A673 (cell line): ENCODE measurements around the gene TFDP1. TPM values are rescaled to one million over a fixed set of nuclear protein-coding genes. Genes with fewer than 3 reads are reported as not detected.

Experiments
- BruUV-seq: library from RNA; stranded (reverse); fragments of 400-500 nt; replicated peaks from 2 replicates; lab custom pipeline; 2021; lab: Mats Ljungman, UMichigan
- CTCF ChIA-PET: fragments of 300-600 bp; sonication (Branson Sonifier 250); formaldehyde crosslinking; loops from one replicate; lab custom pipeline; 2022; ENCODE audit warnings: antibody characterized with exemption; lab: Charles Lee
- POLR2A ChIA-PET: fragments of 300-600 bp; sonication (Branson Sonifier 250); formaldehyde crosslinking; loops from one replicate; lab custom pipeline; 2022; ENCODE audit warnings: antibody characterized with exemption; ENCODE audit not compliant: low non-redundant PET; lab: Charles Lee
- DNase-seq: peaks from one replicate; pipeline ENCODE4 v3.0.0-alpha.2; 2015; ENCODE audit warnings: low spot score
- H3K27ac ChIP-seq: fragments of 200-600 bp; sonication (generic); 2 replicates; pipeline ENCODE4 v1.5.1; 2016; ENCODE audit warnings: mixed run types, low read depth, mild to moderate bottlenecking, mixed read lengths, antibody characterized with exemption, low read length; ENCODE audit not compliant: poor library complexity, severe bottlenecking
- H3K27me3 ChIP-seq: fragments of 200-600 bp; sonication (generic); replicated peaks from 2 replicates; pipeline ENCODE4 v1.6.1; 2017; ENCODE audit warnings: mixed run types, low read depth, mild to moderate bottlenecking, mixed read lengths, antibody characterized with exemption, low read length; ENCODE audit not compliant: insufficient read depth, poor library complexity
- H3K36me3 ChIP-seq: fragments of 200-600 bp; sonication (generic); 2 replicates; pipeline ENCODE4 v1.6.1; 2016; ENCODE audit warnings: mixed run types, mild to moderate bottlenecking, mixed read lengths, antibody characterized with exemption, low read length; ENCODE audit not compliant: insufficient read depth, poor library complexity, severe bottlenecking
- H3K4me1 ChIP-seq: fragments of 200-600 bp; sonication (generic); 2 replicates; pipeline ENCODE4 v1.6.1; 2017; ENCODE audit warnings: mixed run types, mild to moderate bottlenecking, mixed read lengths, antibody characterized with exemption, low read length; ENCODE audit not compliant: insufficient read depth, poor library complexity, severe bottlenecking
- H3K4me3 ChIP-seq: fragments of 200-600 bp; sonication (generic); 2 replicates; pipeline ENCODE4 v1.5.1; 2016; ENCODE audit warnings: low read depth, mixed run types, mild to moderate bottlenecking, mixed read lengths, low read length; ENCODE audit not compliant: poor library complexity, severe bottlenecking
- H3K9me3 ChIP-seq: fragments of 200-600 bp; sonication (generic); 2 replicates; pipeline ENCODE4 v1.6.1; 2016; ENCODE audit warnings: mixed run types, low read depth, mild to moderate bottlenecking, mixed read lengths, antibody characterized with exemption, low read length; ENCODE audit not compliant: poor library complexity, severe bottlenecking
- EZH2 ChIP-seq: fragments of 200-600 bp; sonication (generic); IDR thresholded peaks from 2 replicates; pipeline ENCODE4 v1.6.1; 2017; ENCODE audit warnings: borderline replicate concordance, low read depth, mild to moderate bottlenecking, mixed read lengths, antibody characterized with exemption, low read length; ENCODE audit not compliant: poor library complexity, severe bottlenecking
- intact Hi-C: fragments of 100-400 bp; cut with micrococcal nuclease; formaldehyde crosslinking; loops from one replicate; pipeline ENCODE4 v1.10.0; 2022; ENCODE audit not compliant: unreplicated experiment
- total RNA-seq: library from RNA; stranded (reverse); gene quantifications from 2 replicates; pipeline ENCODE4 v1.2.3, GENCODE V29; 2021
- TF ChIP-seq, protein P1 (sequence below): fragments of 300-800, 200-600 bp; sonication (generic); conservative IDR thresholded peaks from 2 replicates; pipeline ENCODE4 v1.5.1; 2017; ENCODE audit warnings: low read depth, mild to moderate bottlenecking, antibody characterized with exemption, low read length, moderate library complexity, mixed read lengths

Gene TFDP1
- total RNA-seq, 1 experiment from 2014 or later = 153 TPM

DNA sequence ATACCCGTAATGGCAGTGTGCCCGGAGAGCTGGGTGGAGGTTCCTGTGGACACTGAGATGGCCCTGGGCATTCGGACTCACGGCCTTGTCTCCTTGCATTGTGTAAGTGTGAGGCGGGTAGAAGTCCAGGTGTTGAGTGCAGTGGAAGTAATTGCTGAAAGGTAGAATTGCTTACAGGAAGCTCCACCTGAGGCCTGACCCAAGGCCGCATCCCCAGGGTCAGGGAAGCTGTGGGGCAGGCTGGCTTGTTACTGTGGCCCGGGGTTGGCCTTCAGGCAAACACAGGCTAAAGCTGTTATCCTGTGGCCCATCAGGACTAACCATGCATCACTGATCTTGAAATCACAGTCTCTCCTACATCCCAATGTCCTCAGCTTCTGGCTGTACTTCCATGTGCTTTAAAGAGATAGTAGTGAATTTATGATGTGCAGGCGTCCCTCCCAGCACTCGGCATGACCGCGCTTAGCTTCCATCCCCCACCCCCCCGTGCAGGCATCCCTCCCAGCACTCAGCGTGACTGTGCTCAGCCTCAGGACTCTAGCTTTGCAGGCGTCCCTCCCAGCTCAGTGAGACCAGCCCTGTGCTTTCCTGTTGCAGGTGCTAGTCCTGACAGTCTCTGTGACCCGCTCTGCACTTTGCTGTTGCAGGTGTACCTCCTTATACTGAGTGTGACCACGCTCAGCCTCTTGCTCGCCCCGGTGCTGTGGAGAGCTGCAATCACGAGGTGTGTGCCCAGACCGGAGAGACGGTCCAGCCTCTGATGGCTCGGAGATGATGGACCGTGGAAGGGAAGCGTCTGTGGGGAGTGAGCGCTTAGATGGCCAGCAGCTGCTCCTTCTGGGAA is 35.6 kb upstream of the TFDP1 start:
- Histone ChIP-seq H3K4me3 (no peak overlapping the region), H3K9me3 (no peaks in the 10 kb centered on the region), H3K4me1 (peaks cover 6% of the 10 kb centered on the region), H3K27ac (no peak overlapping the region), H3K27me3 (no peaks in the 10 kb centered on the region), H3K36me3 (peaks cover 6% of the 10 kb centered on the region)
- intact Hi-C loops = no loop called here
- no peak for DNase-seq
- no TSS peak for BruUV-seq
- no peak for TF ChIP-seq EZH2
- TF ChIP-seq, protein P1, sequence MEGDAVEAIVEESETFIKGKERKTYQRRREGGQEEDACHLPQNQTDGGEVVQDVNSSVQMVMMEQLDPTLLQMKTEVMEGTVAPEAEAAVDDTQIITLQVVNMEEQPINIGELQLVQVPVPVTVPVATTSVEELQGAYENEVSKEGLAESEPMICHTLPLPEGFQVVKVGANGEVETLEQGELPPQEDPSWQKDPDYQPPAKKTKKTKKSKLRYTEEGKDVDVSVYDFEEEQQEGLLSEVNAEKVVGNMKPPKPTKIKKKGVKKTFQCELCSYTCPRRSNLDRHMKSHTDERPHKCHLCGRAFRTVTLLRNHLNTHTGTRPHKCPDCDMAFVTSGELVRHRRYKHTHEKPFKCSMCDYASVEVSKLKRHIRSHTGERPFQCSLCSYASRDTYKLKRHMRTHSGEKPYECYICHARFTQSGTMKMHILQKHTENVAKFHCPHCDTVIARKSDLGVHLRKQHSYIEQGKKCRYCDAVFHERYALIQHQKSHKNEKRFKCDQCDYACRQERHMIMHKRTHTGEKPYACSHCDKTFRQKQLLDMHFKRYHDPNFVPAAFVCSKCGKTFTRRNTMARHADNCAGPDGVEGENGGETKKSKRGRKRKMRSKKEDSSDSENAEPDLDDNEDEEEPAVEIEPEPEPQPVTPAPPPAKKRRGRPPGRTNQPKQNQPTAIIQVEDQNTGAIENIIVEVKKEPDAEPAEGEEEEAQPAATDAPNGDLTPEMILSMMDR = no peak
- ChIA-PET CTCF (no interaction called here), POLR2A (interaction anchor here (0.6 kb wide), 1 partner anchor 754 kb away, joined by 5 read pairs; no protein-coding TSS in a partner anchor)

DNA sequence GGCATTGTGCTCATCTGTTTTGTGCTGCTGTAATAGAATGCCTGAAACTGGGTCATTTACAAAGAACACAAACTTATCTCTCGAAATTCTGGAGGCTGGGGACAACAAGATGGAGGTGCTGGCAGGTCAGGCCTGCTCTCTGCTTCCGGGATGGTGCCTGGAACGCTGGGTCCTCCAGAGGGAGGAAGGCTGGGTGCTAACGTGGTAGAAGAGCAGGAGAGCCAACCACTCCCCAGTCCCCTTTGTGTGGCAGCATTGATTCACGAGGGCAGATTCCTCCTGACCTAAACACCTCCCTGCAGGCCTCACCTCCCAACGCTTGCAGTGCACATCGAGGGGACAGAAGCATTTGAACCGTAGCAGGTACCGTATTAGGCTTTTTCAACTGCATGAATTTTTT is 34.1 kb upstream of the TFDP1 start:
- no TSS peak for BruUV-seq
- no peak overlapping the region for H3K27ac ChIP-seq
- no peaks in the 10 kb centered on the region for H3K4me1 ChIP-seq
- DNase-seq = no peak
- TF ChIP-seq EZH2 = no peak
- TF ChIP-seq, protein P1 = no peak
- H3K9me3 ChIP-seq = no peaks in the 10 kb centered on the region
- ChIA-PET CTCF (no interaction called here), POLR2A (no interaction called here)
- H3K36me3 ChIP-seq = peaks cover 6% of the 10 kb centered on the region
- H3K4me3 ChIP-seq = no peak overlapping the region
- H3K27me3 ChIP-seq = no peaks in the 10 kb centered on the region
- intact Hi-C loops = no loop called here

DNA sequence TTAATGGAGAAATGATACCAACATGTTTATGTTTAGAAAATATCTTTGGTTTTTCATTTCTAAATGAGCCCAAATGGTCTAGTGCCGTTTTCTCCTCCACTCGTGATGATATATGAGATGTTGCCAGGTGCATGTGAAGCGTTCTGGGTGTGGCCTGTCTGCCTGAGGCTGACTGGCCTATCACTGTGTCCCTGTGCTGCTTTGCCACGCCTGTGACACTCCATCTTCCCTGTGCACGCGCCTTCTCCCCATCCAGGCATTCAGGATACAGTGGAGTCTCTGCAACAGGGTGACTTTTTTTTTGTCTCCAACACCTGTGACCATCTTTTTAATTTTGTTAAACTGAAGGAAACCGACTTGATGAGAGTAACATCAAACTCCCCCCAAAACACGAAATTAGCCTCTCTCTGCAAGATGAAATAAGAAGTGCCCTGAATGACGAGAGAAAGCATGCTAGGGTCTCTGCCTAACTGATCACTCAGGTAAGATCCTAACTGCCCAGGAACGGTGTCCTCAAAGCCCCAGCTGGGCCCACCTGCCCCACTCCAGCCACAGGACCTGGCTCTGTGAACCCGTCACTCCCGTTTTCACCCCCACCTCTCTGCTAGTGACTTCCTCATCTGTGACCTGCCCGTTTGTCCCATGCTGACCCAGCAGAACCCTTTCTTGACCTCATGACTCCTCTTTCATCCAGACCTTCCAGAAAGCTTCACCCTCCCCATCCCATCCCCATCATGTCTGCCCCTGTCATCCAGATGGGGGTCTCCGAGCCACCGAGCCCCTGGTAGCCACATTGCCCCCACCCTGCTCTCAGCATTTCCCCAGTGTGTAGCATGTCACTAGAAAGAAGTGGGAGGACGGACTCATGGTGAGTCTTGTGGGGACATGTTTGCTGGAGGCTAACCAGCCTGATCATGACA is 33.2 kb upstream of the TFDP1 start:
- intact Hi-C loops = no loop called here

More for the DNA sequence above, 33.2 kb upstream of the TFDP1 start:
- no peak for DNase-seq
- Histone ChIP-seq H3K9me3 (no peaks in the 10 kb centered on the region), H3K4me1 (no peaks in the 10 kb centered on the region), H3K4me3 (no peak overlapping the region), H3K27ac (no peak overlapping the region), H3K27me3 (no peaks in the 10 kb centered on the region), H3K36me3 (peaks cover 6% of the 10 kb centered on the region)
- ChIA-PET CTCF (no interaction called here), POLR2A (no interaction called here)
- no TSS peak for BruUV-seq
- no peak for TF ChIP-seq EZH2
- TF ChIP-seq, protein P1 = no peak
